NCI-H748 (cell line): ENCODE data around the gene SULT6B1.

Source experiments
- DNase-seq: peaks from one replicate; lab custom pipeline; 2025; ENCODE audit not compliant: unreplicated experiment; lab: John Stamatoyannopoulos, UW

Gene SULT6B1

DNA sequence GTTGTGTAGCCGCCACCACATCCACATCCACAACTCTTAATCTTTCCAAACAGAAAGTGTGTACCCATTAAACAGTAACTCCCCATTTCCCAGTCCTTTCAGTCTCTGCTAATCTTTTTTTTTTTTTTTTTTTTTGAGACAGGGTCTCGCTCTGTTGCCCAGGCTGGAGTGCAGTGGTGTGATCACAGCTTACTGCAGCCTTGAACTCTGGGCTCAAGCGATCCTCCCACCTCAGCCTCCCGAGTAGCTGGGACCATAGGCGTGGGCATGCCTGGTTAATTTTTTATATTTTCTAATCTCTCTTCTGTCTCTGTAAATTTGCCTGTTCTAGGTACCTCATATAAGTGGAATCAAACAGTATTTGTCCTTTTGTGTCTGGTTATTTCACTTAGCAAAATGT lies 35.2 kb downstream of the SULT6B1 start:
- no peak for DNase-seq

DNA sequence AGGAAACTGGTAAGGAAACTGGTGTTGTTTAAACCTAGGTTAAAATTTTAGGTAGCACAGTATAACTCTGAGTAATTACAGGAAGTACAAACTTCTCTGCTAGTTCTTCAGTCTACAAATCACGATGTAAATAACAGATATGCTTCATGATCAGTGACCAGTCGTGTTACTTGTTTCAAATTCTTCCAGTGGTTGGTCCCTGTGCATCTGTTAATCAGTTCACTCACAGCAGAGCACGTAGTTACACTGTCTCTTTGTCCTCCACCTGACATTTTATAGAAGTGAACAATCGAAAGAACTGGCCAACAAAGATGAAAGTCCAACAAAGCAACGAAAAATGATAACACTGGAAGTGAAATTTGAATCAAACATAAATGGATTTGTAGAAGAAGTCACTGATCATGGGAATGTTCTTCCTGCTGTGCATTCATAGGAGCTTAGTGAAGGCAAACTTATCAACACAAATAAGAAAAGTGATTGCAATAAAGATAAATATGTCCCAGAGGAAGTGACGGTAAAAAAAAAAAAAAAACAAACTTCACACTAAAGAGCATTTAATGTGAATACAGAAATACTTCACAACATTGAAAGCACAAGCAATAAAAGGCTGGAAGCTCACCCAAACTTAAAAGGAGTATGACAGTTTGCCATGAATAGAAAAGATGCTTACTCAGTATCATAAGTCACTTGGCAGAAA lies 38.7 kb downstream of the SULT6B1 start:
- DNase-seq: no peak

DNA sequence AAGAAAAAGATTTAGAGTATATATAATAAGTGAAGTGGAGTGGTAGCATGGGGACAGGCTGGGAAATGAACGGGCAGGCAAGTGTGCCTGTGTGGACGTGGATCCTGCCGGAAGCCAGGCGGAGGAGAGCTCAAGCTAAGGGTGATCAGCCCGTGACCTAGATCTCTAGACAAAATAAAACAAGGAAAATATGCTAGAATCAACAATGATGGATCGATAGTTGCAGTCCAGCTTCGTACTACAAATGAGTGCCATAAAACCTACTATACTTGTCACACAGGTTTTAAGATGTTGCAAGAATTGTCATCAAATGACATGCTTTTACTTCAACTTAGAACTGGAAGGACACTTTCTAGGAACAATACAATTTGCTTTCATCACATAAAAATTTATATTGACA lies 40.1 kb downstream of the SULT6B1 start:
- DNase-seq: no peak

DNA sequence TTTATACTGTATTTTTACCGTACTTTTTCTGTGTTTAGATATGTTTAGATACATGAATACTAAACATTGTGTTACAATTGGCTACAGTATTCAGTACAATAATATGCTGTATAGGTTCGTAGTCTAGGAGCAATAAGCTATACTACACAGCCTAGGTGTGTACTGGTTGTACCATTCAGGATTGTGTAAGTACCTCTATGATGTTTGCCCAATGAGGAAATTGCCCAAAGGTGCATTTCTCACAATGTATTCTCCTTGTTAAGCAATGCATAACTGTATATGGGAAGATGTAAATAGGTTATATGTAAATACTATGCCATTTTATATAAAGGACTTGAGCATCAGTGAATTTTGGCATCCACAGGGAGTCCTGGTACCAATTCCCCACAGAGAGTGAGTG lies 42.4 kb downstream of the SULT6B1 start:
- DNase-seq: no peak

DNA sequence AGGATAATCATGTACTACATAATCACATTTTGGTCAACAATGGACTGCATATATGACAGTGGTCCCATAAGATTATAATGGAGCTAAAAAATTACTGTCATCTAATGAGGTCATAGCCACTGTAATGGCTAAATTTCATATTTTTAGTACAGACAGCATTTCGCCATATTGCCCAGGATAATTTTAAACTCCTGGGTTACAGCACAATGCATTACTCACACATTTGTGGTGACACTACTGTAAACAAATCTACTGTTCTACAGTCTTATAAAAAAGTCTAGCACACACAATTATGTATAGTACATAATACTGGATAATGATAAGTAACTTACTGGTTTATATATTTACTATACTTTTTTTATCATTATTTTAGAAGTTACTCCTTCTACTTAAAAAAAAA lies 44.5 kb downstream of the SULT6B1 start:
- DNase-seq: no peak

DNA sequence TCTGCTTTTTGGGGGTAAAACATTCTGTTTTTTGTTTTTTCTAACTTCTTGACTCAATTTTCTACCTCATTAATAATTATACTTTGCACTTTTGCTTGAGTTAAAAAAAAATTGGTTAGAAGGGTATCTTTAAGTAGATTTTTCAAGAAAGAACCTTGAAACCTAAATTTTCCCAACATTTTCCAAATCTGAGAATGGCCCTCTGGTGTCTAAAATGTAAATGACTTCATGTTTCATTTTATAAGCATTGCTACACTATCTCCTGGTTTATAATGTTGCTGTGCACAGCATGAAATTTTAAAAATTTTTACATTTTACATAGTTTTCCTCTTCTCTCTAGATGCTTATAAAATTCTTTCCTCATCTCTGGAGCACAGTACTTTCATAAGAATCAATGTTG lies 45.9 kb downstream of the SULT6B1 start:
- DNase-seq: no peak

DNA sequence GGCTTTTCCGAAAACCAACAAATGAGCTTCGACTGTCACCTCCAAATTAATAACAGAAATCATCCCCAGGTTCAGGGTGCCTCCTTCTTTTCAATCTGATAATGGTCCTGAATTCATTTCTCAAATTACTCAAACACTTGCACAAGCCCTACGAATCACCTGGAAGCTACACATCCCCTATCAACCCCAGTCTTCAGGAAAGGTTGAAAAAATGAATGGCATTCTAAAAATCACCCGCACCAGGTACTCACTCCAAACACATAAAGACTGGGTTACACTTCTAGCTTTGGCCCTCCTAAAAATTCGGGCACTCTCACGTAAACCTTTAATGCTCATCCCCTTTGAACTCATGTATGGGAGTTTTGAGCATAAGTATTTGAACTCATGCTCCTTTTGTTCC lies 55.6 kb downstream of the SULT6B1 start:
- no peak for DNase-seq

DNA sequence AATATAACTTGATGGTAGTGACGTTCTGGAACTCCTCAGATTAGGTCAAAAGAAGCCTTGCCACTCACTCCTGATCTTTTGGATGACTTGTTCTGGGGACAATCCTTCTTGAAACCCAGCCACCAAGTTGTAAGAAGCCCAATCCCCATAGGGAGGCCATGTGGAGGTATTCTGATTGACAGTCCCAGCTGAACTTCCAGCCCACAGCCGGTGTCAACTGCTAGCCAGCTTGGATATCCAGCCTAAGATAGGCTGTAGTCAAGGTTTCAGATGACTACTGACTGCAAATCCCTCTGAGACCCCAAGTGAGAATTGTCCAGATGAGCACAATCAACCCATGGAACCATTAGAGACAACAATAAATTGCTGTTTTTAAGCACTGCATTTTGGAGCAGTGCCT lies 63.1 kb downstream of the SULT6B1 start:
- DNase-seq: no peak

DNA sequence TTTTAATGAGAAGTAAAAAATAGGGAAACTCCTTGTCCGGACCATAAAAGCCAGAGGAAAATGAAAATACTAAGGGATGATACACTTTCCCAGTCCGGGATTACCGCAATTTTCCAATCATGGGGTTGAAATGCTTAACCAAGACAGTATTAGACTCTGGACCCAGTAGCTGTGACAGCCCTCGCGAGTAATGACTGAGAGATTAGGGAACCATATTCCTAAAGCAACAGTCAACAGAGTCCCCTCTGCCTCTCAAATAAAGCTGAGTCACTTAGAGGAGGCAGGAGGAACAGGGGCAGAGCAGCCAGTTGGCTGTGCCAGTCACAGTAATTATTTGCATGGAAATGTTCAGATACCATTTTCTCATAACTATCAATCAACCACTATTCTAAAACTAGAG lies 69.3 kb downstream of the SULT6B1 start:
- no peak for DNase-seq
